ENCODE data around the gene PLSCR1.
"Not testable (repeated sequence)": the region's sequence is repeated elsewhere in the genome, so short reads cannot be mapped to it uniquely, and the experiment has no call there.

The PLSCR1 gene

DNA sequence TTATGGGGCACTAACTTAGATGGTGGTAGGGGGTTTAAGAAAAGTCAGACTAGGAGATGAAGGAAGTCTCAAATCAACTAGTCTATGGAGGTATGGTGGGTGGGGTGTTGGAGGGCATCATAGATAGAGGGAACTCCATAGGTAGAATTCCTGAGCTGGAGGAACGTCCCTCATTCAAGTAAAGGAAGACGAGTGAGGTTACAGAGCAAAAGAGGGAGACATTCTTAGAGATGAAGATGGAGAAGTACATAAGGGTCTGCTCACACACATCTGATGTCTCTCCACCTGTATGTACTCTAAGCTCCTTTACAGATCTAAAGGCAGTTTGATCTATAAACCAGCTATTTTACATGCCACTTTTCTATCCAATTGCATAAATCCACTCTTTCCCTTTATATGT, 1.4 kb downstream of the PLSCR1 start:
- peak overlapping the region; percentile 95 for H3K27ac Mint-ChIP-seq
- no peaks in the 10 kb centered on the region for H3K27me3 Mint-ChIP-seq
- no peaks in the 10 kb centered on the region for H3K9me3 Mint-ChIP-seq
- intact Hi-C loops (cut with micrococcal nuclease): no loop called here
- peak overlapping the region; percentile 83 for H3K4me3 Mint-ChIP-seq
- H3K4me1 Mint-ChIP-seq (ENCODE audit: low read depth): peaks cover 47% of the 10 kb centered on the region
- peaks cover 6% of the 10 kb centered on the region for H3K36me3 Mint-ChIP-seq (ENCODE audit: low read depth)

DNA sequence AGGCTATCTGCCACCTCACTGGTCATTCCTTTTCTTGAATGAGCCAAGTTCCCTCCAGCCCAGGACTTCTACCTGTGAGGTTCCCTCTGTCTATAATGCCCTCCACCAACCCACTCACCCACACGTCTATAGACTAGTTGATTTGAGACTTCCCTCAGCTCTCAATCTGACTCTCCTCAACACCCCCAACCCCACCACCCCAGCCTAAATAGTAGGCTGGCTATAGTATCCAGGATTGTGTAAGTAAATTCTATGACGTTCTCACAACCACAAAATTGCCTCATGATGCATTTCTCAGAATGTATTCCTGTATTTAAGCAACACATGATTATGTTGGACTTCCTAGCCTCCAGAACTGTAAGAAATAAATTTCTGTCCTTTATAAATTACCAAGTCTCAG, 2.2 kb downstream of the PLSCR1 start:
- H3K27ac Mint-ChIP-seq: peak overlapping the region; percentile 95
- peaks cover 4% of the 10 kb centered on the region for H3K9me3 Mint-ChIP-seq
- peaks cover 52% of the 10 kb centered on the region for H3K4me1 Mint-ChIP-seq (ENCODE audit: low read depth)
- H3K36me3 Mint-ChIP-seq (ENCODE audit: low read depth): peaks cover 11% of the 10 kb centered on the region
- no peaks in the 10 kb centered on the region for H3K27me3 Mint-ChIP-seq
- intact Hi-C loops (cut with micrococcal nuclease): no loop called here
- H3K4me3 Mint-ChIP-seq: peak overlapping the region; percentile 62

DNA sequence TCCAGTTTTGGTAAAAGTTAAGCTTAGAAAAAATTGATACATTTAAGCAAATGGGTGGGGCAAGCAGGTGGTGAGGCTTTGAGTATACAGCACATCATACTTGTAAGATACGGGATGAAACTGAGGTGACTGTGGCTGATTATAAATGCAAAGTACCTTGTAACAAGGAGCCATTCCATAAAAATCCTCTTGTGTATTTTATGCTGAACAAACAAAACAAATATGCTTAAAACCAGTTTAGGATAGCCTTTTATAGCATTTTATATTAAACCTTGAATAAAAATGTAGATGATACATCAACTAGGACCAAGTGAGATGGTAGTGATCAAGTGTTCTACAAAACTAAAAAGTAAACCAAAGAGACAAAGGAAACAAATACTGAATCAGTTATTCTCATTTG, 3.4 kb downstream of the PLSCR1 start:
- H3K4me3 Mint-ChIP-seq: no peak overlapping the region
- H3K36me3 Mint-ChIP-seq (ENCODE audit: low read depth): peaks cover 16% of the 10 kb centered on the region
- intact Hi-C loops (cut with micrococcal nuclease): no loop called here
- no peaks in the 10 kb centered on the region for H3K27me3 Mint-ChIP-seq
- peaks cover 8% of the 10 kb centered on the region for H3K9me3 Mint-ChIP-seq
- H3K4me1 Mint-ChIP-seq (ENCODE audit: low read depth): peaks cover 55% of the 10 kb centered on the region
- H3K27ac Mint-ChIP-seq: peak overlapping the region; percentile 72

GRCh38 chr3:146540236-146540635, 4.2 kb downstream of the PLSCR1 start:
- Mint-ChIP-seq H3K27ac (peak overlapping the region; percentile 72), H3K4me1 (ENCODE audit: low read depth) (peaks cover 54% of the 10 kb centered on the region), H3K27me3 (no peaks in the 10 kb centered on the region), H3K9me3 (peaks cover 8% of the 10 kb centered on the region), H3K36me3 (ENCODE audit: low read depth) (peaks cover 16% of the 10 kb centered on the region), H3K4me3 (no peak overlapping the region)
- intact Hi-C loops (cut with micrococcal nuclease): no loop called here

- Mint-ChIP-seq H3K9me3 (peaks cover 8% of the 10 kb centered on the region), H3K36me3 (ENCODE audit: low read depth) (peaks cover 13% of the 10 kb centered on the region), H3K4me1 (ENCODE audit: low read depth) (peaks cover 56% of the 10 kb centered on the region), H3K27ac (peak overlapping the region; percentile 39), H3K4me3 (no peak overlapping the region), H3K27me3 (no peaks in the 10 kb centered on the region)
- intact Hi-C loops (cut with micrococcal nuclease): no loop called here
These were observed 5.1 kb downstream of the PLSCR1 start for GRCh38 chr3:146539315-146539714.

- H3K4me3 Mint-ChIP-seq: no peak overlapping the region
- intact Hi-C loops (cut with micrococcal nuclease): loop anchor here (1.0 kb wide), 1 partner anchor 27 kb away; no protein-coding TSS in a partner anchor
- peaks cover 8% of the 10 kb centered on the region for H3K9me3 Mint-ChIP-seq
- peak overlapping the region; percentile 74 for H3K27ac Mint-ChIP-seq
- peaks cover 47% of the 10 kb centered on the region for H3K4me1 Mint-ChIP-seq (ENCODE audit: low read depth)
- H3K27me3 Mint-ChIP-seq: no peaks in the 10 kb centered on the region
- H3K36me3 Mint-ChIP-seq (ENCODE audit: low read depth): peaks cover 16% of the 10 kb centered on the region
These were observed 6.8 kb downstream of the PLSCR1 start for GRCh38 chr3:146537603-146538002.

DNA sequence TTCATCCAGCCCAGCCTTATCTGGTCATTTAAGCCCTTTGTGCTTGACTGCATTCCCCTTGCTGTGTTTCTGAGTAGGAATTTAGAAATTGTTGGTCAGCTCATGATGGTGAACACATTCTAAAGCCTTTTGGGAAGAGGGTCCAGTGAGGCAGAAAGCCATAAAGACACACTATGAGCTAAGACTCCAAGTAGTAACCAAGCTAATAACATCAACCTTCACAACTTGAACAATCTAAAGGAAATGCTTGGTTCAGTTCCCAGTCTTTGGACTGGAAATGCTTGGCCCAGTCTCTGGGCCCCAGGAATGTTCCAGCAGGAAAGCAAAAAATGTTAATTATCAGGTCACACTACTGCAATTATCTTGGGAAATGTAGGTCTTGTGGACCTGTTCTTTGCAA, 7.7 kb downstream of the PLSCR1 start:
- peaks cover 16% of the 10 kb centered on the region for H3K36me3 Mint-ChIP-seq (ENCODE audit: low read depth)
- H3K27ac Mint-ChIP-seq: no peak overlapping the region
- H3K4me1 Mint-ChIP-seq (ENCODE audit: low read depth): peaks cover 38% of the 10 kb centered on the region
- H3K4me3 Mint-ChIP-seq: no peak overlapping the region
- H3K9me3 Mint-ChIP-seq: peaks cover 8% of the 10 kb centered on the region
- intact Hi-C loops (cut with micrococcal nuclease): loop anchor here (1.0 kb wide), 1 partner anchor 26 kb away; no protein-coding TSS in a partner anchor
- H3K27me3 Mint-ChIP-seq: no peaks in the 10 kb centered on the region

- no peaks in the 10 kb centered on the region for H3K27me3 Mint-ChIP-seq
- intact Hi-C loops (cut with micrococcal nuclease): no loop called here
- peaks cover 26% of the 10 kb centered on the region for H3K36me3 Mint-ChIP-seq (ENCODE audit: low read depth)
- H3K4me1 Mint-ChIP-seq (ENCODE audit: low read depth): peaks cover 26% of the 10 kb centered on the region
- H3K4me3 Mint-ChIP-seq: no peak overlapping the region
- peaks cover 6% of the 10 kb centered on the region for H3K9me3 Mint-ChIP-seq
- H3K27ac Mint-ChIP-seq: no peak overlapping the region
These were observed 12.0 kb downstream of the PLSCR1 start for GRCh38 chr3:146532406-146532805.

DNA sequence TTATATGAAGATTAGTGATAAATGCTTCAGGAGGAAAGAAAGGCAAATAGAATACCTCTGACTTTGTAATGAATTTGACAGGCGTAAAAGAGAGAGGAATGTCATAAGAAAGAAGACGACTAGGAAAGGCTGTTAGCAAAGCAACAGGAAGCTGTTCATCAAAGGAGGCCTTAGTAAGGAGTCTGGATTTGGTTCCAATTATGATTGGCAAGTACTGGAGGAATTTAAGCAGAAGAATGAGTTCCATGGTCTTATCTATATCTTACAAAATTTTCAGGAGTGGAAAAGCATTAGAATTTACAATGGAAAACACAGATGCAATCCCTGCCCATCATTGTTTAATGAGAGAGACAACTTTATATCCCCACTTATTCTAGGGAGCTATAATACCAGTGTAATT, 13.8 kb downstream of the PLSCR1 start:
- H3K4me3 Mint-ChIP-seq: no peak overlapping the region
- H3K36me3 Mint-ChIP-seq (ENCODE audit: low read depth): peaks cover 26% of the 10 kb centered on the region
- H3K27me3 Mint-ChIP-seq: no peaks in the 10 kb centered on the region
- intact Hi-C loops (cut with micrococcal nuclease): no loop called here
- no peaks in the 10 kb centered on the region for H3K9me3 Mint-ChIP-seq
- no peak overlapping the region for H3K27ac Mint-ChIP-seq
- H3K4me1 Mint-ChIP-seq (ENCODE audit: low read depth): peaks cover 21% of the 10 kb centered on the region

DNA sequence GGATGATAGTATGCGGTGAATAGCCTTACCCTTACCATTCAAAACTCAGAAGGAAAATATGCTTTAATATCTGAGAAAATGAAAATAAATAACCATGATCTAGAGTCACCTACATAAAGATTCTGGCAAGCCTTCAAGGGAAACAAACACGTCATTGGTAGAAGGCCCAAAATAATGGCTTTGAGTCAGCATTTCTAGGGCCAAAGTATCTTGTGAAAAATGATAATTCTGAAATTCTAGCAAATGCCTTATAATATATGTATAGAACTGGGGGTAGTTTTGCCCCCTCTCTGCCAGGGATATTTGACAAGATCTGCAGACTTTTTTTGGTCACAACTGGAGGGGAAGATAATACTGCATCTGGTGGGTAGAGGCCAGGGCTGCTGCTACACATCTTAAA, 15.4 kb downstream of the PLSCR1 start:
- H3K9me3 Mint-ChIP-seq: no peaks in the 10 kb centered on the region
- H3K36me3 Mint-ChIP-seq (ENCODE audit: low read depth): peaks cover 26% of the 10 kb centered on the region
- peaks cover 14% of the 10 kb centered on the region for H3K4me1 Mint-ChIP-seq (ENCODE audit: low read depth)
- no peak overlapping the region for H3K27ac Mint-ChIP-seq
- intact Hi-C loops (cut with micrococcal nuclease): no loop called here
- no peaks in the 10 kb centered on the region for H3K27me3 Mint-ChIP-seq
- H3K4me3 Mint-ChIP-seq: no peak overlapping the region

DNA sequence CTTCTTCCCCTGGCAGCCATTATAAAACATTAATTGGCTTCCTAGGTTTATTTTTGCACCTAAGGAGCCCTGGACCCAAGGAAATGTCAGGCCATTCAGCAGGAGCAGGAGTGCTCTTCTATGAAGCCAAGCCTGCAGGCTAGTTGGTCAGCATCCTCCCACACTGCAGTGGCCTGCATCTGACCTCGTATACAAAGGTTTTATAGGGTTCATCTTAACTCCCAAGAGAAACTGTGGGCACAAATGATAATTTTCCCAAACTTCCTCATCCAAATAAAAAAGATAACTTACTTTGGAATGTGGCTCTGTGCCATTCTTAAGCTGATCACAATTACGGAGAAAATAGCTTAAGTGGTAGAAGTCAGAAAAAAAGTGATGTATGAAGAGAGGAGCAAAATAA, 19.4 kb downstream of the PLSCR1 start:
- peaks cover 34% of the 10 kb centered on the region for H3K36me3 Mint-ChIP-seq (ENCODE audit: low read depth)
- no peaks in the 10 kb centered on the region for H3K9me3 Mint-ChIP-seq
- no peak overlapping the region for H3K4me3 Mint-ChIP-seq
- intact Hi-C loops (cut with micrococcal nuclease): no loop called here
- H3K27ac Mint-ChIP-seq: no peak overlapping the region
- no peaks in the 10 kb centered on the region for H3K27me3 Mint-ChIP-seq
- H3K4me1 Mint-ChIP-seq (ENCODE audit: low read depth): no peaks in the 10 kb centered on the region

DNA sequence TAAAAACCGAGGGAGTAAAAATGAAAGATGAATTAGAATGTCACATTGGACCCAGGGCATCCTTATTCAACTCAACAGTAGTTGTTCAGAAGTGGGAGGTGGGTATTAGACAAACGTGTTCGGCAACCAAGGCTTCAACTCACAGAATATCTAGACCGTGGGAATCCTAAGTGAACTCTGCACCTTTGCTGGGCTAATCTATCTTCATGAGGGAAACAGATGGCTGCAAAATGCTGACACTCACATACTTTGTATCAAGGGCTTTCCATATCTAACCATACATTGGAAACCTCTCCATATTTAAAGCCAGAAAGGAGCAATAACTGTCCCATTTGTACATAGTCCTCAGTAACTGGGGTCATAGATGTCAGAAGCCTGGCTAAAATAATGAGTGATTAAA, 20.9 kb downstream of the PLSCR1 start:
- Mint-ChIP-seq H3K4me1 (ENCODE audit: low read depth) (no peaks in the 10 kb centered on the region), H3K36me3 (ENCODE audit: low read depth) (peaks cover 39% of the 10 kb centered on the region), H3K9me3 (no peaks in the 10 kb centered on the region), H3K27ac (no peak overlapping the region), H3K4me3 (no peak overlapping the region), H3K27me3 (no peaks in the 10 kb centered on the region)
- intact Hi-C loops (cut with micrococcal nuclease): no loop called here

DNA sequence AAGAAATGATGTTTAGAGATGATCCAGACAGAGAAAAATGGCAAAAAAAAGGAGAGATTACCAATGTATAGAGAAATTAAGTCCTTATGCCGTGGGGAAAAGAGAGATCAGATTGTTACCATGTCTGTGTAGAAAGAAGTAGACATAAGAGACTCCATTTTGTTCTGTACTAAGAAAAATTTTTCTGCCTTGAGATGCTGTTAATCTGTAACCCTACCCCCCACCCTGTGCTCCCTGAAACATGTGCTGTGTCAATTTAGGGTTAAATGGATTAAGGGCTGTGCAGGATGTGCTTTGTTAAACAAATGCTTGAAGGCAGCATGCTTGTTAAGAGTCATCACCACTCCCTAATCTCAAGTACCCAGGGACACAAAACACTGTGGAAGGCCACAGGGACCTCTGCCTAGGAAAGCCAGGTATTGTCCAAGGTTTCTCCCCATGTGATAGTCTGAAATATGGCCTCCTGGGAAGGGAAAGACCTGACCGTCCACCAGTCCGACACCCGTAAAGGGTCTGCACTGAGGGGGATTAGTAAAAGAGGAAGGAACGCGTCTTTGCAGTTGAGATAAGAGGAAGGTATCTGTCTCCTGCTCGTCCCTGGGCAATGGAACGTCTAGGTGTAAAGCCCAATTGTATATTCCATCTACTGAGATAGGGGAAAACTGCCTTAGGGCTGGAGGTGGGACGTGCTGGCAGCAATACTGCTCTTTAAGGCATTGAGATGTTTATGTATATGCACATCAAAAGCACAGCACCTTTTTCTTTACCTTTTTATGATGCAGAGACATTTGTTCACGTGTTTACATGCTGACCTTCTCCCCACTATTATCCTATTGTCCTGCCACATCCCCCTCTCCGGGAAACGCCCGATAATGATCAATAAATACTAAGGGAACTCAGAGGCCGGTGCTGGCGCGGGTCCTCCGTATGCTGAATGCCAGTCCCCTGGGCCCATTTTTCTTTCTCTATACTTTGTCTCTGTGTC, 21.9 kb downstream of the PLSCR1 start:
- peaks cover 39% of the 10 kb centered on the region for H3K36me3 Mint-ChIP-seq (ENCODE audit: low read depth)
- H3K27me3 Mint-ChIP-seq; H3K27ac Mint-ChIP-seq; H3K4me3 Mint-ChIP-seq; H3K4me1 Mint-ChIP-seq (ENCODE audit: low read depth); H3K9me3 Mint-ChIP-seq; intact Hi-C loops (cut with micrococcal nuclease): not testable (repeated sequence)

DNA sequence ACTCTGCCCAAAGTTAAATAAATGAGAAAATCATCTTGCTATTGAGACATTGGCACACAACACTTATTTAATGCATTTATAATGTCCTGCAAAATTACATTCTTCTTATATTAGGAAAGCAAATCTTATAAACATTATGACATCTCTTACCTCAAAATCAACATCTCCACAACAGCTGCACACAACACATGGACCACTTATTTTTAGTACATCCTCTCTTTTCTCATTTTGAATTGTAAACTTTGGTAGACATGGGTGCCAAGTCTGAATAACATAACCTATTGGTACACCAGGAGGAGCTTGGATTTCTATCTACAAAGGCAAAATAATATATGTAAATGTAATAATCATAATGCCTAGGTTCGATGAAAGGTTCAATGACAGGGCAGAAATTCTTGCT, 23.0 kb downstream of the PLSCR1 start:
- peaks cover 35% of the 10 kb centered on the region for H3K36me3 Mint-ChIP-seq (ENCODE audit: low read depth)
- no peaks in the 10 kb centered on the region for H3K27me3 Mint-ChIP-seq
- H3K4me3 Mint-ChIP-seq: no peak overlapping the region
- no peak overlapping the region for H3K27ac Mint-ChIP-seq
- intact Hi-C loops (cut with micrococcal nuclease): no loop called here
- no peaks in the 10 kb centered on the region for H3K9me3 Mint-ChIP-seq
- peaks cover 6% of the 10 kb centered on the region for H3K4me1 Mint-ChIP-seq (ENCODE audit: low read depth)
